HG03558 (cell line): ENCODE measurements around the gene SYT14.
"Not testable (repeated sequence)": the region's sequence is repeated elsewhere in the genome, so short reads cannot be mapped to it uniquely, and the experiment has no call there.

Experiments used
- ATAC-seq: cut with Tn5 transposase; IDR thresholded peaks from one replicate; pipeline ENCODE4 v1.9.1; 2021; ENCODE audit warnings: moderate number of reproducible peaks; ENCODE audit not compliant: unreplicated experiment; ENCODE audit errors: extremely low read depth

The SYT14 gene

DNA sequence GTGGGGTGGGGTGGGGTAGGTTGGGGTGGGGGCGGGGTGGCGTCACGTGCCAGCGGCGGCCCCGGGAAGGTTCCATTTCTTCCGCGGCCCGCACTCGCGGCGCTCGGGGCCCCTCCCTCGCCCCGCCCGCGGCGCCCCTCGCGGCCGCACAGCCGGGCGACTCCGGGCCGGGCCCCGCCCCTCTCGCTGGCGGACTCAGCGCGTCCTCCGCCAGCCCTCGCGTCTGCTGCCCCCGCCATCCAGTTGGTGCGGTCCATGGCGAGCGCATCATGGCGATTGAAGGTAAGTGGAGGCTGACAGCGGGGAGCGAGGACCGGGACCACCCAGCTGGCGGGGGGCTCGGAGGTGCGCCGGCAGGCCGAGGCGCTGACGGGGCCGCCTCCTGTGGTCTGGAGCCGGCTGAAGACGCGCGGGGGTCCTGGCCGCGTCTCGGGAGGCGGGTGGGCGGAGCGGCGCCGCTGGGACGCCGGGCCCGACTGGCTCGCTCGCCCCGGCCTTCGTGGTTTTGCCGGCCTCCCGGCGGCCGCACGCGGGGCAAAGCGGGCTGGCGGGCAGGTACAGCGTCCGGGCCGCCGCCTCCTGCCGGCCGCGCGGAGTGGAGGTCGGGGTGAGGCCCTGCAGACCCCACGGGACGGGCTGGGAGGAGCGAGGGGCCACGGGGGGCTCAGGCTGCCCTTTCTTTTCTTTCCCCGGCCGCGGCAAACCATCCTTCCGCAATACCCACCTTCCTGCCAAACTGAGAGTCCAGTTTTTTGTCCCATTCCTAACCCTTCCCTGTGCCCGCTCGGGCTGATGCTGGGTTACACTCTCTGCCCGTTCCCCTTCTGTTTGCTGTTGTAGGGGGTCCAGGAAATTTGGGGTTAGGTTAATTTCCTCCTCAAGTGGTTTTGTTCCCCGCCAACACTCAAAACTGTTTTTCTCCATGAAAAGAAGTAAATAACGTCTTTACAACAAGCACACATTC is at the start of gene SYT14:
Gene SYT14, plus strand, starts transcription at position 222 of the 964 bp plus-strand sequence. Its CDS starts 48 bp downstream, at position 270.
- no peak for ATAC-seq

DNA sequence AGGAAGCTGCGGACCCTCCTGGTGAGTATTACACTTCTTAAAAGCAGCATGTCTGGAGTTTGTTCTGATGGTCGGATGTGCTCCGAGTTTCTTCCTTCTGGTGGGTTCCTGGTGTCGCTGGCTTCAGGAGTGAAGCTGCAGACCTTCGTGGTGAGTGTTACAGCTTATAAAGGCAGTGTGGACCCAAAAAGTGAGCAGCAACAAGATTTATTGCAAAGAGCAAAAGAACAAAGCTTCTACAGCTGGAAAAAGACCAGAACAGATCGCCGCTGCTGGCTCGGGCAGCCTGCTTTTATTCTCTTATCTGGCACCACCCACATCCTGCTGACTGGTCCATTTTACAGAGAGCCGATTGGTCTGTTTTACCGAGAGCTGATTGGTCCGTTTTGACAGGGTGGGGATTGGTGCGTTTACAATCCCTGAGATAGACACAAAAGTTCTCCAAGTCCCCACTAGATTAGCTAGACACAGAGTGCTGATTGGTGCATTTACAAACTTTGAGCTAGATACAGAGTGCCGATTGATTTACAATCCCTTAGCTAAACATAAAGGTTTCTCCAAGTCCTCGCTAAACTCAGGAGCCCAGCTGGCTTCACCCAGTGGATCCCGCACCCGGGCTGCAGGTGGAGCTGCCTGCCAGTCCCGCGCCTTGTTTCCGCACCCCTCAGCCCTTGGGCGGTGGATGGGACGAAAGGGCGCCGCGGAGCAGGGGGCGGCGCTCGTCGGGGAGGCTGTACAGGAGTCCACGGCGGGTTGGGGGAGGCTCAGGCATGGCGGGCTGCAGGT is 49.5 kb upstream of the SYT14 start:
- ATAC-seq, result not testable (repeated sequence)

DNA sequence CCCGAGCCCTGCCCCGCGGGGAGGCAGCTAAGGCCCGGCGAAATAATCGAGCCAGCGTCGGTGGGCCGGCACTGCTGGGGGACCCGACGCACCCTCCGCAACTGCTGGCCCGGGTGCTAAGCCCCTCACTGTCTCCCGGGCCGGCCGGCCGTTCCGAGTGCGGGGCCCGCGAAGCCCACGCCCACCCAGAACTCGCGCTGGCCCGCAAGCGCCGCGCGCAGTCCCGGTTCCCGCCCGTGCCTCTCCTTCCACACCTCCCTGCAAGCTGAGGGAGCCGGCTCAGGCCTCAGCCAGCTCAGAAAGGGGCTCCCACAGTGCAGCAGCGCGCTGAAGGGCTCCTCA is 49.0 kb upstream of the SYT14 start:
- ATAC-seq, result no peak

DNA sequence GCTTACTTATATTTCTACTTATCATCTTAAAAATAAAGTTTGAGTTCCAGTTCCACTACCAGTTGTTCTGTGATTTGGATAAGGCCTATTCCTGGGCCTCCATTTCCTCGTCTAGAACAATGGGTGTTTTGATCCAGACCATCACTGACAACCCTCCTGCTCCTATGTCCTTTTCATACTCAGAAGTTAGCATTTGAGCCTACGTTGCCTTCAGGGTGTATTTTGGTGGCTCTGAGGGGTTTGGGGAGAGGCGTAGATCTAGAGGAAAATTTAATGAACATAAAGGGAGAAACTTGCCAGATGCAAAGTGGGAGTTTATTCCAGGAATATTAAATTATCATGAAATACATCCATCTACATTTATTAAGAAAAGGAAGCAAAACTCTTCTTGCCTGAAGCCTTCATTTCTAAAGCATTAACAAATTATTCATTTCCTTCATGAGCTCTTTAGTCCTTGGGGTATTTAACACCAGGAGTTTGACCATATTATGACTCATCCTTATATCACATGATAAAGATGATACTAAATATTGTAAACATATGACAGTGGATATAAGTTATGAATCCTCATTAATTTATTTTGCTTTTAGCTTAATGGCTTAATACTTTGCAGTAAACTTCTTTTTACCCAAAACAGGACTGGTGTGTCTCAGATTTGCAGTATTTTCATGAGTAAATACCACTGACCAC is 47.2 kb upstream of the SYT14 start:
- no peak for ATAC-seq

DNA sequence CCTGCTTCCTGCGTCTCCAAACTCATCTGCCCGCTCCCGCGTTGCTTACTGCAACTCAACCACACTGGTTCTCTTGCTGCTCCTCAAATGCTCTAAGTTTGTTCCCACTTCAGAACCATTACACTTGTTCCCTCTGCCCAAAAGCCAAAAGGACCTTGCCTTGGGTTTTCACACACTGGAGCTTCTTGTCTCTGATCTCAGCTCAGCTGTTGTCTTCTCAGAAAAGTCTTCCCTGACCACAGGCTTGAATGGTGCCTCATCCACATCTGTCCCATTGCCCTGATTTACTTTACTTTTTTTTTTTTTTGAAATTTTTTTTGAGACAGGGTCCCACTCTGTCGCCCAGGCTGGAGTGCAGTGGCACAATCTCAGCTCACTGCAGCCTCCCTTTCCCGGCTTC is 44.3 kb upstream of the SYT14 start:
- ATAC-seq, result no peak

DNA sequence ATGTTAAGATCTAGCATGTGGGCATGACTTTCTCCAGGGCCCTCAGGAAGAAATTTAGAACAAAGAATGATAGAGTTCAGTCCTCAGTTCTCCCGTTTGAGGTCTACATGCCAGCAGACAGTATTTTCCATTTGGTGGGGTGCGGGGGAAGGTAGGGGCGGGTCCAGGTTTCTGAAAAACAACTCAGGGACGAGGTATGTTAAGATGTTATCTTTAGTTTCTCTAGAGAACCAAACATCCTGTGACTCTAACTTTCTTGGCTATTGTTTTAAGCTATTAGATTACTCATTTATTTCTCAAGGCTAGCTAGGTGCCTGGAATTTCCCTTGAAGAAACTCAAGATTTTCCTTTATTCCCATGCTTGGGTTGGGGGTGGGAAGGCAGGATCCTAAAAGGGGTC is 42.3 kb upstream of the SYT14 start:
- no peak for ATAC-seq

DNA sequence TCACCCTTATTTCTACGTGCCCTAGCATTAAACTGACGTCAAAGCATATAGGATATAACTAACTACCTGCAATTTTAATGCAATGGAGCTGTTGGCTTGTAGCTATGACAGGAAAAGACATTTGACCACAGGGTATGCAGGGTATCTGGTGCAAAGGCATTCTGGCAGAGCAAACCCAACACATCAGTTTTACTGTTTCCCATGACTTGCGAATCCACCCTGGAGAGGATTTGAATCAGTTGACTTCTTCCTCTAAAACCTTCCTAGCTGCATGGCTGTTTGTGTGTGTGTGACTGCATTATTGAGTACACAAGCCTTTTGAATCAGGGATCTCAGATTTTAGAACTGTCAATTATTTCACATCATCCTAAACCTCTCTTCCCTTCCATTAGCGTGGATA is 41.7 kb upstream of the SYT14 start:
- ATAC-seq, result no peak

DNA sequence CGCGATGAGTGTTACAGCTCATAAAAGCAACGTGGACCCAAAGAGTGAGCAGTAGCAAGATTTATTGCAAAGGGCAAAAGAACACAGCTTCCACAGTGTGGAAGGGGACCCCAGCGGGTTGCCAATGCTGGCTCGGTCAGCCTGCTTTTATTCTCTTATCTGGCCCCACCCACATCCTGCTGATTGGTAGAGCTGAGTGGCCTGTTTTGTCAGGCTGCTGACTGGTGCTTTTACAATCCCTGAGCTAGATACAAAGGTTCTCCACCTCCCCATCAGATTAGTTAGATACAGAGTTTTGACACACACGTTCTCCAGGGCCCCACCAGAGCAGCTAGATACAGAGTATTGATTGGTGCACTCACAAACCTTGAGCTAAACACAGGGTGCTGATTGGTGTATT is 39.7 kb upstream of the SYT14 start:
- ATAC-seq, result not testable (repeated sequence)

DNA sequence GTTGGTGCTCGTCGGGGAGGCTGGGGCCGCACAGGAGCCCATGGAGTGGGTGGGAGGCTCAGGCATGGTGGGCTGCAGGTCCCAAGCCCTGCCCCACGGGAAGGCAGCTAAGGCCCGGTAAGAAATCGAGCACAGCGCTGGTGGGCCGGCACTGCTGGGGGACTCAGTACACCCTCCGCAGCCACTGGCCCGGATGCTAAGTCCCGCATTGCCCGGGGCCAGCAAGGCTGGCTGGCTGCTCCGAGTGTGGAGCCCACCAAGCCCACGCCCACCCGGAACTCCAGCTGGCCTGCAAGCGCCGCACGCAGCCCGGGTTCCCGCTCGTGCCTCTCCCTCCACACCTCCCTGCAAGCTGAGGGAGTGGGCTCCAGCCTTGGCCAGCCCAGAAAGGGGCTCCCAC is 39.2 kb upstream of the SYT14 start:
- ATAC-seq, result not testable (repeated sequence)

DNA sequence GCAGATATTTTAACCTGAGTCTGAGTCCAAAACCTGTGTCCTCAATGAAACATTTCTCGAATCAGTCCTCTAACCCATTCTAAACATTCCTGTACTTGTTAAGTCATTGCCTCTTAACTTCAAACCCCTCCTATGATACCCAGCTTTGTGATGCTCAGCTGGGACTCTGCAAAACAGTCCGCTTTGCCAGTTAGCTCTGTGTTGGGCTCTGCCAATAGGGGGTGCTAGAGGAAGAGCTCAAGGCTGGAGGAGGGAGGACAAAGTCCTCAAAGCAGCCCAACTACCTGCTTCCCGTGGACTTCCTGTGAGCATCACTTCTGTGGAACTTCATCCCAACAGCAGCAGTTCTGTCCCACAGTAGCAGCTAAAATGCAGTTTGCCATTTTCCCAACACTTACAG is 38.1 kb upstream of the SYT14 start:
- no peak for ATAC-seq

DNA sequence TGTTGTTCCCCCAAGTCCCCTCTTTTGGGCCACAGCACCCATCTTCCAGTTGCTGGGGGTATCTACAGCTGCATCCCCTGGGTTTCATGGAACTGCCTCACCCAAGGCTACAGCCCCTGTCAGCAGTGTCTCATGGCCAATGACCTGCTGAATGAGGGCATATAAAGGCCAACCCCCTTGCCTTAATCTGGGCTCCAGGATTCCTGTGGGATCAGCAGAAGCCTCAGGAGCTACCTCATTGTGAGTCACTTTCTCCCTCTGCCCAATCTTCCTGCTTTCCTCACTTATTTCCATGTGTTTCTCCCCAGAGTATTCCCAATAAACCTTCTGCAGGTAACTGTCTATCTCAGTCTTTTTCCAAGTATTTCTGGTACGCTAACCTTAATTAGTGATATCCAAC is 37.3 kb upstream of the SYT14 start:
- ATAC-seq, result no peak

DNA sequence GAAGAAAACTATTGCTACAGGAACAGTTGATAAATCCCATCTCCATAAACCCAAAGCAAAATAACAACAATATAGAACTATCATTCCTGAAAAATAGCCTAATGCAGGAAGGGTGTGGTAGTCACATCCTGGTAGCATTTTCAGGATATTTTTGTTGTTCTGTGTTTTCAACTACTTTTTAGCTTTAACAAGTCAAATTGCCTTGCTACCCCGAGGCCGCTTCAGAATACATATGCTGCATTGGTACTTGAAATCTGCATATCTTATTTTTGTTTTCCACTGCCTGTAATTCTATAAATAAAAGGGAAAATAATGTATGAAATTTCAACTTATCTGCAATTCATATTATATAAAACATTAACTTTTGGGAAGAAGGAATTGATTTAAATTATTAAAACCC is 36.8 kb upstream of the SYT14 start:
- ATAC-seq, result no peak

DNA sequence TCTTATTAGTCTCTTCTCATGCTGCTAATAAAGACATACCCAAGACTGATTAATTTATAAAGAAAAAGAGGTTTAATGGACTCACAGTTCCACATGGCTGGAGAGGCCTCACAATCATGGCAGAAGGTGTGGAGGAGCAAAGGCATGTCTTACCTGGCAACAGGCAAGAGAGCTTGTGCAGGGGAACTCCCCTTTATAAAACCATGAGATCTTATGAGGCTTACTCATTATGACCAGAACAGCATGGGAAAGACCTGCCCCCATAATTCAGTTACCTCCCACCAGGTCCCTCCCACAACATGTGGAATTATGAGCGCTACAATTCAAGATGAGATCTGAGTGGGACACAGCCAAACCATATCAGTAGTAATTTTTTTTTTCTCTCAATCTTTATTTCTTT is 33.2 kb upstream of the SYT14 start:
- ATAC-seq, result not testable (repeated sequence)

DNA sequence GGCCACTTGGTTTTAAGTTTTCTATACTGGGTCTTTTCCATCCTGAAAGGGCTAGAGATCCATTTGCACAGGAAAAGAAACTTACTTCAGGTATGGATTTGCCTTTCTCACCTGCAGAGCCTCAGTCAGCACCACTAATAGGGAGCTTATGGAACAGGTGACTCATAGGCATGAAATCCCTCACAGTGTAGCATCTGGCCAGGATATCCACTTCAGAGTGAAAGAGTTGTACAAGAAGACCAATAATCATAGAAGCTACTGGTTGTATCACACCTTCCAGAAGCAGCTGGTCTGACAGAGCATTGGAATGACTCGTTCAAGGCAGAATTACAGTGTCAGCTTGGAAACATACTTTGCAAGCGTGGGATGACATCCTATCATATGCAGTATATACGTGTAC is 26.3 kb upstream of the SYT14 start:
- no peak for ATAC-seq

DNA sequence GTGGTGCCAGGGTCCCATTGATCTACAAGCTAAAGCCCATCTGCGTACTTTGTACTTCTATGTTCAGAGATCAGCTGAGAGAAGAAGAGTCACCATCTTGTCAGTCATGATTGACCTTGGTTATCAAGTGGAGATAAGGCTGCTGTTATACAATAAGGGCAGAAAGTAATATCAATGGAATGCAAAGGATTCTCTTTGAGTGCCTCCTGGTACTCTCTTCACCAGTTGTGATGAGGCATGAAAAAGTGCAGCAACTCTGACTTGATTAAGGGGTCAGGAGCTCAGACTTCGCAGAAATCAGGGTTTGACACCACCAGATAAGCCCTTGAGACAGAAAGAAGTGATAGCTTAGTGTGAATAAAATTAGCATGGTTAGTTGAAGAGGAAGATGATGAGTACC is 25.7 kb upstream of the SYT14 start:
- ATAC-seq, result no peak

DNA sequence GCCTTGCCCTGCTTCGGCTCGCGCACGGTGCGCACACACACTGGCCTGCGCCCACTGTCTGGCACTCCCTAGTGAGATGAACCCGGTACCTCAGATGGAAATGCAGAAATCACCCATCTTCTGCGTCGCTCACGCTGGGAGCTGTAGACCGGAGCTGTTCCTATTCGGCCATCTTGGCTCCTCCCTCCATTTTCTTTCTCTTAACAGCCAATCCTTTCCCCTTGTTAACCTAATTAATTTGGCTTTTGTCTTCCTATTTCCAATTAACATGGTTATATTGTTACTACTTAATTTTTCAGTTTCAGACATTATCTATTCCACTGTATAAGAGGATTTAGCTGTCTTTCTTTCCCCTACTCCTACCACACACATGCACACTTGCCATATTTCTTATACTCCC is 18.4 kb upstream of the SYT14 start:
- ATAC-seq, result not testable (repeated sequence)

DNA sequence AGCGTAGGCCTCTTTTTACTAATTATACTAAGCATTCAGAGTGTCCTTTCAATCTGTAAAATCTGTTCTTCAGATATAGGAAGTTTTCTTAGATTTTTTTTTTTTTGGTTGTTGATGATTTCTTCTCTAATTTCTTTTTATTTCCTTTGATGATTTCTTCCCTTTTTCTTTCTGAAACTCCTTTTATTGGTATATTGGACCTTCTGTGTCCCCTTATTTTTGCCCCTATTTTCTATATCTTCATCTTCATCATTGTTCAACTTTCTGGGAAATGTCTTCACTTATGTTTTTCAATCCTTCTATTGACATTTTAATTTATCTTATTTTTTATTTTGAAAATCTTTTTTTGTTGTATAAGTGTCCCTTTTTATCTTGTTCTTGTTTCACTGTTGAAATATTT is 17.2 kb upstream of the SYT14 start:
- no peak for ATAC-seq

DNA sequence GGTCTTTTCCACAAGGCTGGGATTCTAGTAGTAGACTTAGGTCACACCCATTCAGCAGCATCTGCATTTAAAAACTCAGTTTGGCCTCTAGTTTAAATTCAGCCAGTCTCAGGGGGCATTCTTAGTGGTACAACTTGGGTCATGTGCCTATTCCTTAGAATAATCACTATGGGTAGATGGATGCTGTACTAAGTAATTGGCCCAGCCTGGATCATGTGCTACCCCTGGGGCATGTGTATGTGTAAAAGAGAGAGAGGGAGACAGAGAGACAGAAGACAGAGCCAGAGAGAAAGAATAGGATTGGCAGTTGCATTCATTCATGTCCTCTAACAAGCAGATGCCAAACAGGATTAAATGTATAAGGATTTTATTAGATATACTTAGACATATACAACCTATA is 13.6 kb upstream of the SYT14 start:
- ATAC-seq, result no peak

DNA sequence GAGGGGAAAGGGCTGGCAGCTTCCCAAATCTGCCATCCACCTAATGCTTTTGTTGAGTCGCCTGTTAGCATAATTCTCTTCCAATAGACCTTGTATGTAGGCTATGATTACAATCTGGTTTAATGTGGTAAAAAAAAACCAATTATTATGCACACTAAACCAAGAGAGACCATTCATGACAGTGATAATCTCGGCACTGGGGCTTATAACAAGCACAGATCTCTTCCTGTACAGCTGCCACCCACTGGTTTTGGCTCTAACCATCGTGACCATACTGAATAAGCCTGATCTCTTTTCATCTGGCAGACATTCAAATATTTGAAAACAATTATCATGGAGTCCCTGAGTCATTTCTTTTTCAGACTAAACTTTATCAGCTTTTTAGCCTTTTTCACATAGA is 12.0 kb upstream of the SYT14 start:
- ATAC-seq, result no peak

DNA sequence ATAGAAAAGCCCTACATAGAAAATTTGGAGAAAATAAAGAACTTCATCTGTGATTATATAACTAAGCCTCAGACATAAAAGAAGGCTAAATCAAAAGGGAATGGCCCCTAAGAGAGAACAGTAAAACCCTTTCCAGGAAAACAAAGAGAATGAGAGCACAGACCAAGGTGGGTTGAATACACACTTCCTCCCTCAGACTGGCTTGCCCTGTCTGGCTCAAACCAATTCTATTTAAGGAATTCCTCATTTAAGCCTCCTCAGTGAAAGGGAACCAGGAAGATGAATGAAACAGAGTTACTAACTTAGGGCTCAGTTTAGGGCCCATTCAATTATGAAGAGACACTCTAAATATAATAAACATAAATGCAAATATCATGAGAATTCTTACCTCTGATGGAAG is 10.6 kb upstream of the SYT14 start:
- ATAC-seq, result no peak

DNA sequence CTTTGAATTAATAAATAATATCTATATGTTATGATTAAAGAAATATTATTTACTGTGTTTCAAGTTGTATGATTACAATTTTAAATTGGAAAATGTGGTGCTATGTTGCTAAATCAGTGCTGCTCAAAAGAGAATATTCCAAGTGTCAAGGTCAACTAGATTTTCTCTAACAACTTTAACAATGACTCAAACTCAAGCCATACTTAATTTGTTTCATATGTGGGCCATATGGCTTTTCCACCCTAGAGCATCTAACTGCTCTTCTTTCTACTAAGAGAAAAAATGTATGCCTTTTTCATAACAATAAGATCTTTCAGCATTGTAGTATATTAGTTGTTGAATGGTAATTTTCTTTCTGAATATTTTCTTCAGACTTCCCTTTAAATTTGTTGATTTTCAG is 8.3 kb upstream of the SYT14 start:
- ATAC-seq, result no peak
